Measurements from ENCODE around the gene C17orf113. TPM values are rescaled to one million over a fixed set of nuclear protein-coding genes. Genes with fewer than 3 reads are reported as not detected.

The C17orf113 gene
- total and polyA plus RNA-seq, 2 of the 13 experiments (the other 11 are each of a cell fraction or from before 2014, with no cell fraction given): 0.87 to 1.1 TPM

GRCh38 chr17:42078396-42079043, 28.1 kb upstream of the C17orf113 start:
- DNase-seq (ENCODE audit: low spot score) (no peak), FAIRE-seq (no peak), ATAC-seq (no peak)
- peak; percentile 99 for TF ChIP-seq ZNF672 (CRISPR knock-in tag; IDR thresholded peaks at IDR 0.05)
- TF ChIP-seq, protein P1, sequence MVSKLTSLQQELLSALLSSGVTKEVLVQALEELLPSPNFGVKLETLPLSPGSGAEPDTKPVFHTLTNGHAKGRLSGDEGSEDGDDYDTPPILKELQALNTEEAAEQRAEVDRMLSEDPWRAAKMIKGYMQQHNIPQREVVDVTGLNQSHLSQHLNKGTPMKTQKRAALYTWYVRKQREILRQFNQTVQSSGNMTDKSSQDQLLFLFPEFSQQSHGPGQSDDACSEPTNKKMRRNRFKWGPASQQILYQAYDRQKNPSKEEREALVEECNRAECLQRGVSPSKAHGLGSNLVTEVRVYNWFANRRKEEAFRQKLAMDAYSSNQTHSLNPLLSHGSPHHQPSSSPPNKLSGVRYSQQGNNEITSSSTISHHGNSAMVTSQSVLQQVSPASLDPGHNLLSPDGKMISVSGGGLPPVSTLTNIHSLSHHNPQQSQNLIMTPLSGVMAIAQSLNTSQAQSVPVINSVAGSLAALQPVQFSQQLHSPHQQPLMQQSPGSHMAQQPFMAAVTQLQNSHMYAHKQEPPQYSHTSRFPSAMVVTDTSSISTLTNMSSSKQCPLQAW (CRISPR knock-in tag; IDR thresholded peaks at IDR 0.05): 0 out of 2 replicates have a peak, but pooled peaks have one; percentile 18
- TF ChIP-seq ZNF274 (CRISPR knock-in tag; IDR thresholded peaks at IDR 0.05): no peak
- TF ChIP-seq STAG1 (CRISPR knock-in tag; IDR thresholded peaks at IDR 0.05): peak; percentile 28; the same call in 1 of the 2 replicates
- peak; percentile 23 to 50; a peak in 2 of 4 replicates for TF ChIP-seq MAFK (conservative IDR thresholded peaks at IDR 0.05 in 1 of 2, IDR thresholded peaks at IDR 0.05 in 1 of 2; ENCODE audit: low read length in 2 of 2)
- TF ChIP-seq ZSCAN20 (CRISPR knock-in tag; IDR thresholded peaks at IDR 0.05; ENCODE audit: borderline replicate concordance): no peak
- no peak for TF ChIP-seq NFRKB (IDR thresholded peaks at IDR 0.05)
- TF ChIP-seq, protein P2, sequence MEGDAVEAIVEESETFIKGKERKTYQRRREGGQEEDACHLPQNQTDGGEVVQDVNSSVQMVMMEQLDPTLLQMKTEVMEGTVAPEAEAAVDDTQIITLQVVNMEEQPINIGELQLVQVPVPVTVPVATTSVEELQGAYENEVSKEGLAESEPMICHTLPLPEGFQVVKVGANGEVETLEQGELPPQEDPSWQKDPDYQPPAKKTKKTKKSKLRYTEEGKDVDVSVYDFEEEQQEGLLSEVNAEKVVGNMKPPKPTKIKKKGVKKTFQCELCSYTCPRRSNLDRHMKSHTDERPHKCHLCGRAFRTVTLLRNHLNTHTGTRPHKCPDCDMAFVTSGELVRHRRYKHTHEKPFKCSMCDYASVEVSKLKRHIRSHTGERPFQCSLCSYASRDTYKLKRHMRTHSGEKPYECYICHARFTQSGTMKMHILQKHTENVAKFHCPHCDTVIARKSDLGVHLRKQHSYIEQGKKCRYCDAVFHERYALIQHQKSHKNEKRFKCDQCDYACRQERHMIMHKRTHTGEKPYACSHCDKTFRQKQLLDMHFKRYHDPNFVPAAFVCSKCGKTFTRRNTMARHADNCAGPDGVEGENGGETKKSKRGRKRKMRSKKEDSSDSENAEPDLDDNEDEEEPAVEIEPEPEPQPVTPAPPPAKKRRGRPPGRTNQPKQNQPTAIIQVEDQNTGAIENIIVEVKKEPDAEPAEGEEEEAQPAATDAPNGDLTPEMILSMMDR (CRISPR knock-in tag; IDR thresholded peaks at IDR 0.05): peak; percentile 59
- CTCF ChIA-PET (ENCODE audit: low intra/inter-chr PET ratio, low total read pairs): interaction anchor here (0.6 kb wide), 1 partner anchor 11 kb away, joined by 3 read pairs; no protein-coding TSS in a partner anchor
- intact Hi-C loops (cut with micrococcal nuclease; ENCODE audit: unreplicated experiment) (no loop called here), in situ Hi-C loops (cut with HindIII; ENCODE audit: extremely low pct_ligation_motif_present, low pct_unique_long_range_greater_than_20kb) (no loop called here)
- Histone ChIP-seq H3K4me3 (replicated peaks in 1 of 3; ENCODE audit: insufficient read depth in 1 of 3, low read depth in 2 of 3, low read length in 3 of 3) (no peak overlapping the region), H3K4me1 (ENCODE audit: insufficient read depth, low read length) (peaks cover 71% of the 10 kb centered on the region), H3K27ac (ENCODE audit: extremely low read length, insufficient read depth, low read length) (no peak overlapping the region), H3K79me2 (ENCODE audit: insufficient read depth, low read length) (no peaks in the 10 kb centered on the region), H3K27me3 (ENCODE audit: control insufficient read depth in 1 of 2, insufficient read depth in 2 of 2, low read length in 2 of 2) (peaks cover 0 to 5% of the 10 kb centered on the region in 2 experiments; a peak in 1 of 5 replicates), H3K36me3 (replicated peaks in 1 of 2; ENCODE audit: control insufficient read depth in 1 of 2, insufficient read depth in 2 of 2, low read length in 2 of 2) (no peaks in the 10 kb centered on the region), H3K9ac (ENCODE audit: insufficient read depth, low read depth, low read length) (no peak overlapping the region), H3K9me3 (ENCODE audit: low read length) (no peaks in the 10 kb centered on the region), H2AFZ (ENCODE audit: low read length) (no peak overlapping the region), H3K4me2 (ENCODE audit: low read depth, low read length) (no peak overlapping the region), H4K20me1 (ENCODE audit: insufficient read depth, low read length) (no peaks in the 10 kb centered on the region)
- no TSS peak for BruUV-seq (replicated peaks)
- POLR2A ChIA-PET: no interaction called here
- 55% methylated on average over 8 of the region's 8 CpGs for WGBS (ENCODE audit: low lambda C conversion rate)

Measured in HepG2 (cell line).